Measurements from ENCODE around the gene MN1.

The MN1 gene

GRCh38 chr22:27823221-27823620, 21.7 kb upstream of the MN1 start:
- DNase-seq, result no peak

- no peak for DNase-seq
Observed at GRCh38 chr22:27820896-27821866, 19.6 kb upstream of the MN1 start.

GRCh38 chr22:27816552-27816951, 15.0 kb upstream of the MN1 start:
- no peak for DNase-seq

GRCh38 chr22:27815826-27816530, 14.4 kb upstream of the MN1 start:
- DNase-seq, result no peak

GRCh38 chr22:27814993-27815392, 13.4 kb upstream of the MN1 start:
- no peak for DNase-seq

- no peak for DNase-seq
Observed at GRCh38 chr22:27811778-27812177, 10.2 kb upstream of the MN1 start.

GRCh38 chr22:27810609-27811151, 9.1 kb upstream of the MN1 start:
- peak; percentile 10 for DNase-seq

- no peak for DNase-seq
Observed at GRCh38 chr22:27809700-27810608, 8.4 kb upstream of the MN1 start.

- DNase-seq, result peak; percentile 21
Observed at GRCh38 chr22:27809226-27809603, 7.7 kb upstream of the MN1 start.

- no peak for DNase-seq
Observed at GRCh38 chr22:27808451-27809225, 7.1 kb upstream of the MN1 start.

- no peak for DNase-seq
Observed at GRCh38 chr22:27805841-27806240, 4.3 kb upstream of the MN1 start.

GRCh38 chr22:27804470-27805297, 3.1 kb upstream of the MN1 start:
- DNase-seq, result peak; percentile 27

GRCh38 chr22:27803841-27804415, 2.4 kb upstream of the MN1 start:
- DNase-seq, result no peak

- no peak for DNase-seq
Observed at GRCh38 chr22:27802346-27803073, 954 bp upstream of the MN1 start.

GRCh38 chr22:27801202-27801615, 347 bp downstream of the MN1 start:
- no peak for DNase-seq

- no peak for DNase-seq
Observed at GRCh38 chr22:27800250-27801201, 1.0 kb downstream of the MN1 start.

GRCh38 chr22:27799827-27800249, 1.7 kb downstream of the MN1 start:
- DNase-seq, result no peak

GRCh38 chr22:27799015-27799826, 2.3 kb downstream of the MN1 start:
- no peak for DNase-seq

All from NCI-H510A treated with DMSO at 0.1 percent for 48 hours (cell line).